ENCODE results near the gene SBF2.

DNA sequence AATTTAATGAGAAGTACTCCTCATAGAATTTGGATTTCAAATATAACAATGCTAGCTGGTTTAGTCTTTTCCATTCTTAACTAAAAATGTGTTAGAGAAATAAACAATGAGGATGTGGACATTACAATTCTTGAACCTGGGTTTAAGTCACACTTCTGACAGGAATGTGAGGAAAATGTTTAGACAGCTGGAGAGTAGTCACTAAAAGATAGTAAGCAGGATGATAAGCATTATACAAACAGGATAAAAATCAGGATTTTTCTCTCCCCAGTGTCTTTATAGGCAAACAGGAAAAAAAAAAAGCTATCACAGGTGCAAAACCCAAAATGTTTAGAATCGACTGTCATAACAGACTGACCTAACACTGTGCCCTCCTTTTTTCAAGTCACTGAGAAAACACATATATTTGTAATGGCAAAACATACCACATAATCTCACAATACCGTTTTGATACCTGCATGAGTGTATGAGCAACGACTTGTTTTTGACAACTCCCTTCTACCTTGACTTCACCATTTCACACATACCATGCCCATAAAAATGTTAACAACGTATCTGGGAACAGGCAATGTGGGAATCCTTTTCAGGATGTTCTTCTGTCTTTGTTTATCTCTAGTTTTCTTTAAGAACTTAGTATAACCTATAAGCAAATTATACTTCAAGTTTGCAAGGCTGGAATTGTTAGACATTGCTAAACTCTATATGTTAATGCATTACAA lies 242.0 kb downstream of the SBF2 start:
- TF ChIP-seq, protein P1, sequence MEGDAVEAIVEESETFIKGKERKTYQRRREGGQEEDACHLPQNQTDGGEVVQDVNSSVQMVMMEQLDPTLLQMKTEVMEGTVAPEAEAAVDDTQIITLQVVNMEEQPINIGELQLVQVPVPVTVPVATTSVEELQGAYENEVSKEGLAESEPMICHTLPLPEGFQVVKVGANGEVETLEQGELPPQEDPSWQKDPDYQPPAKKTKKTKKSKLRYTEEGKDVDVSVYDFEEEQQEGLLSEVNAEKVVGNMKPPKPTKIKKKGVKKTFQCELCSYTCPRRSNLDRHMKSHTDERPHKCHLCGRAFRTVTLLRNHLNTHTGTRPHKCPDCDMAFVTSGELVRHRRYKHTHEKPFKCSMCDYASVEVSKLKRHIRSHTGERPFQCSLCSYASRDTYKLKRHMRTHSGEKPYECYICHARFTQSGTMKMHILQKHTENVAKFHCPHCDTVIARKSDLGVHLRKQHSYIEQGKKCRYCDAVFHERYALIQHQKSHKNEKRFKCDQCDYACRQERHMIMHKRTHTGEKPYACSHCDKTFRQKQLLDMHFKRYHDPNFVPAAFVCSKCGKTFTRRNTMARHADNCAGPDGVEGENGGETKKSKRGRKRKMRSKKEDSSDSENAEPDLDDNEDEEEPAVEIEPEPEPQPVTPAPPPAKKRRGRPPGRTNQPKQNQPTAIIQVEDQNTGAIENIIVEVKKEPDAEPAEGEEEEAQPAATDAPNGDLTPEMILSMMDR (IDR thresholded peaks at IDR 0.05; ENCODE audit: borderline replicate concordance, extremely low read depth, low read length, poor library complexity, severe bottlenecking): no peak
- TF ChIP-seq EZH2 (IDR thresholded peaks at IDR 0.05; ENCODE audit: borderline replicate concordance, low read depth, low read length, severe bottlenecking): no peak
